ENCODE data around the gene SMC3. TPM values are rescaled to one million over a fixed set of nuclear protein-coding genes. Genes with fewer than 3 reads are reported as not detected.

The SMC3 gene
- total RNA-seq, 6 experiments from 2014 or later: 9.9 to 14.0 (median 11.9) TPM

Small RNAs within 50 kb of the gene (small RNA-seq; reads per million reads assigned to genes)
- gene RF00019: 0 reads per million in 2 experiments

Other genes with a start within 250 kb of the SMC3 start
- gene DUSP5, start 69.8 kb upstream of the SMC3 start, total RNA-seq: 10 to 100 TPM in 3 of 6 experiments, 1 to 10 TPM in 3; 2.3 to 47.7 (median 10.8) TPM
- gene RBM20, start 76.6 kb downstream of the SMC3 start, total RNA-seq: under 1 TPM; 0.04 to 0.29 (median 0.06) TPM

All from right lobe of liver (tissue), 5 donors.